ENCODE results near the gene ITGAD.

ITGAD gene

GRCh38 chr16:31461201-31461920 lies 68.2 kb downstream of the ITGAD start:
- no peak for DNase-seq

- no peak for DNase-seq
Observed at GRCh38 chr16:31461921-31462804, 69.0 kb downstream of the ITGAD start.

- DNase-seq: no peak
Observed at GRCh38 chr16:31464348-31464769, 71.2 kb downstream of the ITGAD start.

GRCh38 chr16:31464781-31465260 lies 71.7 kb downstream of the ITGAD start:
- no peak for DNase-seq

GRCh38 chr16:31465788-31466370 lies 72.7 kb downstream of the ITGAD start:
- no peak for DNase-seq

- DNase-seq: no peak
Observed at GRCh38 chr16:31466381-31466841, 73.3 kb downstream of the ITGAD start.

GRCh38 chr16:31467151-31467773 lies 74.1 kb downstream of the ITGAD start:
- DNase-seq: no peak

- no peak for DNase-seq
Observed at GRCh38 chr16:31467858-31468257, 74.7 kb downstream of the ITGAD start.

GRCh38 chr16:31470615-31471014 lies 77.5 kb downstream of the ITGAD start:
- DNase-seq: no peak

GRCh38 chr16:31471241-31471874 lies 78.2 kb downstream of the ITGAD start:
- DNase-seq: no peak

GRCh38 chr16:31471875-31472708 lies 79.0 kb downstream of the ITGAD start, which contains the start of gene TGFB1I1:
Gene TGFB1I1 (plus strand): TSS chr16:31472152. CDS start chr16:31472189, 37 bp downstream.
- DNase-seq: no peak

GRCh38 chr16:31472709-31473203 lies 79.6 kb downstream of the ITGAD start:
- DNase-seq: no peak

GRCh38 chr16:31473264-31473984 lies 80.3 kb downstream of the ITGAD start:
- no peak for DNase-seq

- no peak for DNase-seq
Observed at GRCh38 chr16:31474173-31474714, 81.1 kb downstream of the ITGAD start.

- no peak for DNase-seq
Observed at GRCh38 chr16:31474773-31475738, 81.9 kb downstream of the ITGAD start.

- no peak for DNase-seq
Observed at GRCh38 chr16:31475946-31476302, 82.8 kb downstream of the ITGAD start.
